ENCODE data around the gene FAM153A.
"Not testable (repeated sequence)": the region's sequence is repeated elsewhere in the genome, so short reads cannot be mapped to it uniquely, and the experiment has no call there.

FAM153A gene

GRCh38 chr5:177782792-177783633 is at the start of gene FAM153A:
FAM153A (minus strand) TSS chr5:177782899.
- DNase-seq (ENCODE audit: low read depth in 2 of 2), result not testable (repeated sequence)

DNA sequence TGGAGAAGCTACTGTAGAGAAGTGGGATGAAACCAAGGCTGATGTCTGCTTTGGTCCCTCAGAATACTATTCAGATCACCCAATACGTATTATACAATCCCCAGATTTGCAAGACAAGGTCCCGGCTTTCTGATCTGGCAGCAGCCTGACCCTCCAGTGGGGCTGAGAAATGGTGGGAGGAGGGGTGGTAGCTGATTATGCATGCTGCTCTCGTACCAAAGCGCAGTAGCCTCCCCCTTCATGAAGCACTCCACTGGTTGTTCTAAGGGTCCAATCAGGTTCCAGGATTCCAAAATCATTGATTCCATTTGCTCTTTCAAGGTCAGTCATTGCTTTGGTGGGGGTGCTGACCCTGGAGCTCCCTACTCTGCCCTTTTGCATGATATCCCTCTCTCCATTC is 49.6 kb upstream of the FAM153A start:
- not testable (repeated sequence) for DNase-seq (ENCODE audit: low read depth in 2 of 2)

- DNase-seq (ENCODE audit: low read depth in 2 of 2), result not testable (repeated sequence)
Measured at GRCh38 chr5:177826073-177826472, 43.4 kb upstream of the FAM153A start.

GRCh38 chr5:177824776-177825175 is 42.1 kb upstream of the FAM153A start:
- not testable (repeated sequence) for DNase-seq (ENCODE audit: low read depth in 2 of 2)

- DNase-seq (ENCODE audit: low read depth in 2 of 2), result not testable (repeated sequence)
Measured at GRCh38 chr5:177822489-177822888, 39.8 kb upstream of the FAM153A start.

DNA sequence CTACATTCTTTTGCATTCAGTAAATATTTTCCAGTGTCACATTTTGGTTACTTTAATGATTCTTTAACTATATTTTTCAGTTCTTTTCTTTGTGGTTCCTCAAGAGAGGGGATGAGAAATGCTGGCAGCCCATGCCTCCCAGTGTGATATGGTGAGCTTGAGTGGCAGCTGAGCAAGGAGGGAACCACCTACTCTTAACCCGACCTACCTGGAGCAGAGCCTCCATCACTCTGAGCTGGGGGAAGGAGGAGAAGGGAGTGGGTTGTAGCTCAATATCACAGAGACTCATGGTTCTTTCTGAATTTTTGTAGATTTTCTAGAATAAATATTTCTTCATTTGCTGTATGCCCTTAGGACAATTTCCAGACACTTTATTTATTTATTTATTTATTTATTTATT is 37.0 kb upstream of the FAM153A start:
- not testable (repeated sequence) for DNase-seq (ENCODE audit: low read depth in 2 of 2)

GRCh38 chr5:177812814-177813425 is 30.2 kb upstream of the FAM153A start:
- DNase-seq (ENCODE audit: low read depth in 2 of 2), result not testable (repeated sequence)

- DNase-seq (ENCODE audit: low read depth in 2 of 2), result not testable (repeated sequence)
Measured at GRCh38 chr5:177812160-177812743, 29.6 kb upstream of the FAM153A start.

DNA sequence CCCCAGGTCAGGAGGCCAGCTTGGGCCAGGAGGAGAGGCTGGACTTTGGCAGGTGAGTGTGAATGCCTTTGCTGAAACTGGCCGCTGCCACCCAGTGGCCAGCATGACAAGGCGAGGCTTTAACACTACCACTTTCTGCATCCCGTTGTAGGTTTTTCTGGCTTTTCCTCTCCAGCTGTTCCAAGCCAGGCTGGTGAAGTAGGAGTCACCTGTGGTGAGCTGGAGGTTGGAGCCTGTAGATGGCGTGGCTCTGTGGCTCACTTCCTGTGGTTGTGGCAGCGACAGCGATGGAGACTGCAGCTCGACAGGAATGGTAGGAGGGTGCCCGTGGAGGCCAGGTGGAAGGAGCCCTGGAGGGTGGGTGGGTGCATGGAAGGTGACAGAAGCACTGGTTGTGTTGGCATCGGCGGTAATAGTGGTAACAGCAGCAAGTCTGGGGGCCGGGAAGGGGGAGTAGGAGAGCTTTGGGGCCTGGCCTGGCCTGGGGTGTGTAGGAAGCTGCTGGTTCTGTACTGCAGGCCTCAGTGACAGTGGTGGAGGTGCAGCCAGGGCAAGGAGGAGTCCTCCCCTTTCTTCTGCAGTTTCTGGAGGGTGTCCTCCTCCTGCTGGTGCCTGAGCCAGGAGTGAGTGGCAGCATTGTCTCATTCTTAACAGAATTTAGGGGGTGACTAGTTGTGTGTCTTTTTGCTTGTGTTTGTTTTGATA is 26.7 kb upstream of the FAM153A start:
- DNase-seq (ENCODE audit: low read depth in 2 of 2), result not testable (repeated sequence)

DNA sequence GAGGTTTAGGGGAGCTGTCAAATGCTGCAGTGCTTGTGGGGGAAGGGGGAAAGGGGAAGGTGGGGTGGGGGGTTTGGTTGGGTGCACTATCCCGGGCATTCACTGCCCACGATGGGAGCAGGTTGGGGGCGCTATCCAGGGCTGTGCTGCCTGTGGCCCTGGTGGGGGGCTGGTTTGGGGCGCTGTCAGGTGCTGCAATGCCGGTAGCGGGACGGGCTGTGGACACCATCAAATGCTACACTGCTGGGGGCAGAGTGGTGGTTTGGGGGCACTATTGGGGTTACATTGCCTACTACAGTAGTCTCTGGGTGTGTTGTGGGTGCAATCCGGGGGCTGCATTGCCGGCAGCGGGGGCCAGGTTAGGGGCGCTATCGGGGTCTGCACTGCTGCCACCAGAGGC is 25.7 kb upstream of the FAM153A start:
- not testable (repeated sequence) for DNase-seq (ENCODE audit: low read depth in 2 of 2)

DNA sequence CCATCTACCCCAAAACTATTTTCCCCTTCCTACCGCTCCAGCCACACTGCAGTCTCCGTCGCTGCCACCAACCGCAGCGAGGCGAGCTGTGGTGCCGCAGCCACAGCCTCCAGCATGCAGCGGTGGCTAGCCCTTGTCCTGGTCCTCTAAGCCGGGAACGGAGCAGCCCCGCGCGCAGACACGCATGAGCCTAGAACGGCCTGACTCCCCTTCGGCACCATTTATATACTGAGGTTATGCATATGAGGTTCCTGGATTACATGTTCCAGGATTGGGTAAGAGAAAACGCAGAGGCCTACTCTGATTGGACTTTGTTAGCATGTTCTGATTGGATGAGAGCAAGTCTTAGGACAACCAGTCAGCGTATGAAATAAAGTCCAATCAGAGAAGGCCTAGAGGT is 24.6 kb upstream of the FAM153A start:
- not testable (repeated sequence) for DNase-seq (ENCODE audit: low read depth in 2 of 2)

- not testable (repeated sequence) for DNase-seq (ENCODE audit: low read depth in 2 of 2)
Measured at GRCh38 chr5:177801427-177801826, 18.7 kb upstream of the FAM153A start.

DNA sequence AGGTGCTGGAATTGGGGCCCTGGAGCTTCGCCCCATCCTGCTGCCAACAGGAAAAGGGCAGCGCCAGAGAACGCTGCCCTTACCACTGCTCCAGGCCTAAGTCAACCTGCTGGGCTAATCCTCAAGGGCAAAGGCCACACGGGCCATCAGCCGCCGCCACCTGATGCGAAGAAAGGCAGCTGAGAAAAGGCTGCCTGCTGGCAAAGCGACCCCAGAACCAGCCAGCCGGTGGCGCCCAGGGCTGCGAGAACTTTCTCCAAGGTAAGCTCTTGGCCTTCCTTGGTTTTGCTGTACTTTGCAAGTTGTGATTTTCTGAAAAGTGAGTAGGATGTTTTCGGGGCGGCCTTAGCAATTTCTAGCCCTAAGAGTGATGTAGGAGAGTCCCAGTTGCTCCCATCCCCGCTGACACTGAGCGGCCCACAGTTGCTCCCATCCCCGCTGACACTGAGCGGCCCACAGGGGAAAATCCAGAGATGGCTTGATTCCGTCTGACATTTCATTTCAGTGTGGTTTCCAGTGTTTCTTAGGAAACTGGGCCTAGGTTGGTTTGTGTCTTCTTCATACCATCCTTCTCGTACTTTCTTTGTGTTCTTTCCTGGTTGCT is 15.6 kb upstream of the FAM153A start:
- DNase-seq (ENCODE audit: low read depth in 2 of 2), result not testable (repeated sequence)

DNA sequence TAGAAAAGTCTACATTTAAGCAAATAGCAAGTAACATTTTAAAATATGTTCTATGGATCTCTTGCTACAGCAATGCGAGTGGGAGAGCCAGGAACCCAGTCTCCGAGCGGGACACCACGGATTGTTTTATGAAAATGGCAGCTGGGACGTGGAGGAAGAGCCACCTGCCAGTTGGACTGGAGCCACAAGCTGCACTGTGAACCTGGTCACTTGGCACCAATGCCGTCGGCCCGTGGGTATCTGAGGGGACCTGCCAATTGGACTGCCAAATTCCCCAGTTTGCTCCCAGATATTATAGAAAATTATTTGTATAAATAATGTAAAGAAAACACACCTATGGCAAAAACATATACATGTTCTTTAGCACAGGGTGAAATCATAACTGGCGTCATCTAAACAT is 10.6 kb upstream of the FAM153A start:
- not testable (repeated sequence) for DNase-seq (ENCODE audit: low read depth in 2 of 2)

DNA sequence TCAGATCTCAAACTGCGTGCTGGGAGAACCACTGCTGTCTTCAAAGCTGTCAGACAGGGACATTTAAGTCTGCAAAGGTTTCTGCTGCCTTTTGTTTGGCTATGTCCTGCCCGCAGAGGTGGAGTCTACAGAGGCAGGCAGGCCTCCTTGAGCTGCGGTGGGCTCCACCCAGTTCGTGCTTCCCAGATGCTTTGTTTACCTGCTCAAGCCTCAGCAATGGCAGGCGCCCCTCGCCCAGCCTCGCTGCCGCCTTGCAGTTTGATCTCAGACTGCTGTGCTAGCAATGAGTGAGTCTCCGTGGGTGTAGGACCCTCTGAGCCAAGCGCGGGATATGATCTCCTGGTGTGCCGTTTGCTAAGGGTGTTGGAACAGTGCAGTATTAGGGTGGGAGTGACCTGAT is 8.9 kb upstream of the FAM153A start:
- DNase-seq (ENCODE audit: low read depth in 2 of 2), result not testable (repeated sequence)

- DNase-seq (ENCODE audit: low read depth in 2 of 2), result not testable (repeated sequence)
Measured at GRCh38 chr5:177782169-177782568, 530 bp downstream of the FAM153A start.

DNA sequence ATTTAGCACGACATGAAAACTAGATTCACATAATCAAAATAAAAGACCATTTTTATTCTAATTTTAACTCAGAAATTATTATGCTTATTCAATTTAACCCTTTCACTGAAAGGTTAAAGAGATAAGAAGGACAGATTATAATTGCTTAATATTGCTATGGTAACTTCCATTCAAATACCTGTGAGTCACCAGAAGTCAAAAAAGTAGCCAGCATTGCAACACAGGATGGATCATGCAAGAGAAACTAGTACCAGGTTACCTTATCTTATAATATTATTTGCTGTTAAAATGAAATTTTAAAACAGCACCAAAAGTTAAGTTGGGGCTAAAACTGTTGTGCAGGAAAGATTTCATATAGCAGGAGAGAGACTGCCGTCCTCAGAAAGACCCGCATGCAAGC is 11.5 kb downstream of the FAM153A start:
- not testable (repeated sequence) for DNase-seq (ENCODE audit: low read depth in 2 of 2)

- DNase-seq (ENCODE audit: low read depth in 2 of 2), result not testable (repeated sequence)
Measured at GRCh38 chr5:177770646-177771045, 12.1 kb downstream of the FAM153A start.

DNA sequence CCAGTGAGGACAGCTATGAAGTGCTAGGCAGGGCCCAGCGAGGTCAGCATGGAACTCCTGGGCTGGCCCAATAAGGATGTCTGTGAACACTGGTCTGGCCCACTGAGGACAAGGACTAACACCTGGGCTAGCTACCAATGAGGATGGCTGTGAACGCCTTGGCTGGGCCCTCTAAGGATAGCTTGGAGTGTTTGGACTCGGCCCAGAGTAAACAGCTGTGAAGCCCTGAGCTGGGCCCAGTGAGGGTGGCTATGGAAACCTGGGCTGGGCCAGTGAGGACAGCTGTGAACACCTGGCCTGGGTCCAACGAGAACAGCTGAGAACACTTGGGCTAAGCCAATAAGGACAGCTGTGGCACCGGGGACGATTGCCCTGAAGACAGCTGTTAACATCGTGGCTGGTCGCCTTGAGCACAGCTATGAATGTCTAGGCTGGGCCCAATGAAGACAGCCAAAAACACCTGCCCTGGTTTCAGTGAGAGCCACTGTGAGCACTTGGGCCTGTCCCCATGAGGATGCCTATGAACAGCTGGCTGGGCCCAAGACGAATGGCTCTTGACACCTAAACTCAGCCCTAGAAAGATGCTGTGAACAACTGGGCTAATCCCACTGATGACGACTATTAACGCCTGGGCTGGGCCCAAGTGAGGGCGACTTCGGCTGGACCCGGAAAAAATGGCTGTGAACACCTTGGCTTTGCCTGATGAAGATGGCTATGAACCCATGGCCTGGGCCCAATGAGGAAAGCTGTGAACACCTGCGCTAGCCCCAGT is 18.8 kb downstream of the FAM153A start:
- not testable (repeated sequence) for DNase-seq (ENCODE audit: low read depth in 2 of 2)

DNA sequence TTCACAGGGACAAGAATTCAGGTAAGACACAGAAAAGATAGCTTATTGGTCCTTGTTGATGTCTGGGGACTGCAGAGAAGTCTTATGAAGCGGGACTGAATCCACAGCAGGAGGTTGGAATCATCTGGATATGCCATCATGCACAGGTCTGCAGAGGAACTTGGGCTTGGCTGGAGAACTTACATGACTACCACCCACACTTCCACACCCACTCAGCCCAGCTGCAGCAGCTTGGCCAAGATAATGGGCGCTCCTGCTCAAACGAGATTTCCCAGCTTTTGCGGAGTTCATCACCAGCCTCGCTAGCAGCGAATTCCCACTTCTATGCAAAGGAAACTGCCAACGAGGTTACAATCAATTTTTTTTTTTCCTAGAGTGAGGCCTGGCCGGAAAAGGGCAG is 21.7 kb downstream of the FAM153A start:
- DNase-seq (ENCODE audit: low read depth in 2 of 2), result not testable (repeated sequence)

GRCh38 chr5:177747354-177747753 is 35.3 kb downstream of the FAM153A start:
- not testable (repeated sequence) for DNase-seq (ENCODE audit: low read depth in 2 of 2)
